Activated CD8-positive, alpha-beta T cell treated with anti-CD3 and anti-CD28 coated beads for 36 hours (primary cell): ENCODE data around the gene CSAD. TPM values are rescaled to one million over a fixed set of nuclear protein-coding genes. Genes with fewer than 3 reads are reported as not detected.

ENCODE experiments used
- ATAC-seq: fragments of 200-7000 bp; cut with Tn5 transposase; one replicate; pipeline ENCODE4 v1.10.0; 2021; ENCODE audit warnings: mild to moderate bottlenecking, moderate library complexity
- CTCF ChIA-PET: fragments of 350-600 bp; sonication (Branson Sonifier 250); formaldehyde crosslinking; loops from one replicate; lab custom pipeline; 2021; ENCODE audit warnings: antibody characterized with exemption; lab: Charles Lee
- POLR2A ChIA-PET: fragments of 350-600 bp; sonication (Branson Sonifier 250); formaldehyde crosslinking; loops from one replicate; lab custom pipeline; 2021; ENCODE audit warnings: antibody characterized with exemption; lab: Charles Lee
- DNase-seq: peaks from one replicate; pipeline ENCODE4 v3.0.0-alpha.2; 2020
- H3K27ac Mint-ChIP-seq: one replicate; pipeline ENCODE4 v1.8.0; 2021; ENCODE audit warnings: mild to moderate bottlenecking, mixed read lengths
- H3K27me3 Mint-ChIP-seq: one replicate; pipeline ENCODE4 v1.8.0; 2021; ENCODE audit warnings: mixed read lengths
- H3K36me3 Mint-ChIP-seq: one replicate; pipeline ENCODE4 v1.8.0; 2021; ENCODE audit warnings: low read depth, mixed read lengths
- H3K4me1 Mint-ChIP-seq: one replicate; pipeline ENCODE4 v1.8.0; 2021; ENCODE audit warnings: low read depth, mixed read lengths
- H3K4me3 Mint-ChIP-seq: one replicate; pipeline ENCODE4 v1.8.0; 2021; ENCODE audit warnings: mild to moderate bottlenecking, moderate library complexity, mixed read lengths
- H3K9me3 Mint-ChIP-seq: one replicate; pipeline ENCODE4 v1.8.0; 2021; ENCODE audit warnings: mixed read lengths
- intact Hi-C: fragments of 100-400 bp; cut with micrococcal nuclease; formaldehyde crosslinking; loops from one replicate; pipeline ENCODE4 v1.10.0; 2022
- total RNA-seq, 2 experiments: library from RNA; stranded (reverse); gene quantifications; one replicate each; pipeline ENCODE4 v1.2.3, GENCODE V29; 2021
- TF ChIP-seq, protein P1 (sequence below): fragments of 200-600 bp; IDR thresholded peaks from one replicate; pipeline ENCODE4 v1.8.0; 2022; ENCODE audit warnings: antibody characterized with exemption, mild to moderate bottlenecking

CSAD gene
- total RNA-seq, 2 experiments from 2014 or later, result 13.8 to 18.6 TPM

DNA sequence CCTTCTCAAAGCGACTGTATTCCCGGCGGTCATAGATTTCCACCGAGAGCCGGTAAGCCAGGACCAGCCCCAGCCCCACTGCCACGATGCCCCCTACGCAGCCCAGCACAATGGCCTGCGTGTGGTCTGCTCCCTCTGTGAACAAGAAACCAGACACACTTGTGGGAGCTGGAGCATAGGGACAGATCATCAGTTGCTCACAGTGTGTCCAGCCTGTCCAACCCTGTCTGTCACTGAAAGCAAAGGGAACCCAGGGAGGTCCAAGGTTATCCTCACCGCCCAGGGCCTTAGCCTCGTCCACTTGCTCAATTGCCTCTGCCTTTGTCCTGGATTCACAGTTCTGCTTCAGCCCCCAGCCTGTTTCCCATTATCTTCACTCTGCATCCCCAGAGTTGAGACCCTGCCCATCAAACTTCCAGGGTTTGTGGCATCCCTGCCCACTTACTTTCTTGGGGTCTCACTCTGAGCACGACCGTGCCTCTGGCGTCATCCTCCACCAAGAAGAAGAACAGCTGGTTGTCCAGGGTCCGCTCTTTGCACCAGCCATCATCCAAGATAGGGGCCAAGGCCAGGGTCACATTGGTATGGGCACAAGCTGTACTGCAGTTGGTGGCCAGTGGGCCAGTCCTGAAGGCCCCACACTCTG is 11.3 kb upstream of the CSAD start:
- H3K4me1 Mint-ChIP-seq, result peaks cover 17% of the 10 kb centered on the region
- ChIA-PET CTCF (interaction anchor here (1.8 to 17.7 kb wide), 2 partner anchors 22 to 32 kb away, joined by 6 to 199 read pairs; no protein-coding TSS in a partner anchor), POLR2A (interaction anchor here (1.3 to 5.2 kb wide), 3 partner anchors 10 to 76 kb away, joined by 5 to 40 read pairs (median 12); partner anchors contain the start of genes CSAD, ESPL1 and ZNF740)
- TF ChIP-seq, protein P1, sequence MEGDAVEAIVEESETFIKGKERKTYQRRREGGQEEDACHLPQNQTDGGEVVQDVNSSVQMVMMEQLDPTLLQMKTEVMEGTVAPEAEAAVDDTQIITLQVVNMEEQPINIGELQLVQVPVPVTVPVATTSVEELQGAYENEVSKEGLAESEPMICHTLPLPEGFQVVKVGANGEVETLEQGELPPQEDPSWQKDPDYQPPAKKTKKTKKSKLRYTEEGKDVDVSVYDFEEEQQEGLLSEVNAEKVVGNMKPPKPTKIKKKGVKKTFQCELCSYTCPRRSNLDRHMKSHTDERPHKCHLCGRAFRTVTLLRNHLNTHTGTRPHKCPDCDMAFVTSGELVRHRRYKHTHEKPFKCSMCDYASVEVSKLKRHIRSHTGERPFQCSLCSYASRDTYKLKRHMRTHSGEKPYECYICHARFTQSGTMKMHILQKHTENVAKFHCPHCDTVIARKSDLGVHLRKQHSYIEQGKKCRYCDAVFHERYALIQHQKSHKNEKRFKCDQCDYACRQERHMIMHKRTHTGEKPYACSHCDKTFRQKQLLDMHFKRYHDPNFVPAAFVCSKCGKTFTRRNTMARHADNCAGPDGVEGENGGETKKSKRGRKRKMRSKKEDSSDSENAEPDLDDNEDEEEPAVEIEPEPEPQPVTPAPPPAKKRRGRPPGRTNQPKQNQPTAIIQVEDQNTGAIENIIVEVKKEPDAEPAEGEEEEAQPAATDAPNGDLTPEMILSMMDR, result no peak
- H3K9me3 Mint-ChIP-seq, result no peaks in the 10 kb centered on the region
- H3K4me3 Mint-ChIP-seq, result no peak overlapping the region
- intact Hi-C loops, result no loop called here
- DNase-seq (no peak), ATAC-seq (no peak)
- H3K27me3 Mint-ChIP-seq, result no peaks in the 10 kb centered on the region
- peaks cover 49% of the 10 kb centered on the region for H3K36me3 Mint-ChIP-seq
- H3K27ac Mint-ChIP-seq, result peak overlapping the region; percentile 34

DNA sequence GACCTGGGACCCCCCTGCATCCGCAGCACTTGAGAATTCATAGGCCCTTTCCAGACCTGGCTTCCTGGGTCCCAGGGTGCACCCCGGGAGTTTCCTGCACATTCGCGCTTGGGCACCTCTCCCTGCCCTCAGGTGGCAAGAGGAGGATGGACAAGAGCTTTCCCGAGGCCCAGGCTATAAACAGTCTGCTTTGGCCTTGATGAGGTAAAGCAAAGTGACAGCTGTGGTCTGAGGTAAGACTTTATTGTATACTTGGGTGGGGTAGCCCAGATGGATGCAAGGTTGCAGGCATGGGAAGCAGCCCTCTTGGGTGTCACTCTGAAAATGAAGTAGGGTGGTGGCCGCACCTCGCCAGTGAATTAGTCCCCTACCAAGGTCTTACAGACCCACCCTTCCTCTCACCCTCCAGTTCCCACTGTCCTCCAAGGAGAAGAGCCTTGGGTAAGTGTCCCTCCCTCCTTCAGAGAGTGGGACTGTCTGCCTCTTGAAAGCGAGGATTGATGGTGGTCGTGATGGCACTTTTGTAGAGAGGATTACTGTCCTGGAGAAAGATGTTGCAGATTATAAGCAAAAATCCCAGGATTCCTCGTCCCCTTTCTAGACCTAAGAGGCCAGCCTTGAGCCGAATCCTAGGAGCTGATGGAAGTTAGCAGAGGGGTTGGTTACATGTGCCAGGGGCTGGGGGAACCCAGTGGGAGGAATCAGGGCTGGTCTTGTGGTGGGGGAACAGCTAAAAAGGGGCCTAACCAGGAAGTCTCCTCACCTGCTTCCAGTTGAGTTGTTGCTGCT is 10.6 kb upstream of the CSAD start:
- H3K4me3 Mint-ChIP-seq, result no peak overlapping the region
- no peaks in the 10 kb centered on the region for H3K9me3 Mint-ChIP-seq
- intact Hi-C loops, result no loop called here
- TF ChIP-seq, protein P1, result no peak
- ChIA-PET POLR2A (interaction anchor here (1.0 to 5.2 kb wide), 5 partner anchors 10 to 77 kb away, joined by 3 to 40 read pairs (median 4); partner anchors contain the start of genes CSAD, ESPL1 and ZNF740), CTCF (interaction anchor here (1.0 to 17.7 kb wide), 9 partner anchors 9 to 125 kb away, joined by 3 to 199 read pairs (median 6); partner anchors contain the start of genes CSAD and ZNF740)
- DNase-seq (no peak), ATAC-seq (no peak)
- H3K4me1 Mint-ChIP-seq, result peaks cover 13% of the 10 kb centered on the region
- H3K36me3 Mint-ChIP-seq, result peaks cover 49% of the 10 kb centered on the region
- no peaks in the 10 kb centered on the region for H3K27me3 Mint-ChIP-seq
- no peak overlapping the region for H3K27ac Mint-ChIP-seq

DNA sequence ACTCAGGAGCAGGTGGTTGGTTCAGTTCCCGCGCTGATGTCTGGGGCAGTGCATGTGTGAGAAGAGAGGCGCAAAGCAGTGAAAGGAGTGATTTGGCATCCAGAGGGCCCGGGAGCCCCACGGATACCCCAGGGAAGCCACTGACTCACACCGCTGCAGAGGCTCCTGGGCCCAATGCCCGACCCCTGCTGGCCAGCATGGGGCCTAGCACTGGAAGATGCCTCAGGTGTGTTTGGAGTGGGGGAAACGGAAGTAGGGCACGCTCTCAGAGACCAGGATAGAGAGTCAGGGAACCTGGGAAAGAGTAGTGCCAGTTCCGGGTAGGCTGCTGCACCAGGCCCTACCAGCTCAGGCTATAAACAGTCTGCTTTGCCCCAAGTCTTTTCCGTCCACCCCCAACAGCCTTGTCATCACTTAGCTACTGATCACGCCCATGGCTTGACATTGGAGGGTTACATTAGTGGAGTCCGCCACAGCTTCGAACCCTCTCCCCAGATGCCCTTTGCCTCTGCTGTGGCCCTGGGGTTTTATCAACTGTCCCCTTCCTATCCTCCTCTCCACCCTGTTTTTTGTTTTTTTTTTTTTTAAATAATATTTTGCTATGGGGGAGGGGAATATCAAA is 9.5 kb upstream of the CSAD start:
- H3K36me3 Mint-ChIP-seq, result peaks cover 50% of the 10 kb centered on the region
- H3K27ac Mint-ChIP-seq, result peak overlapping the region; percentile 77
- peak; percentile 67 for DNase-seq
- H3K27me3 Mint-ChIP-seq, result no peaks in the 10 kb centered on the region
- TF ChIP-seq, protein P1, result peak; percentile 77
- H3K4me1 Mint-ChIP-seq, result peaks cover 17% of the 10 kb centered on the region
- ChIA-PET POLR2A (interaction anchor here (1.0 to 5.2 kb wide), 8 partner anchors 9 to 78 kb away, joined by 3 to 40 read pairs (median 4); partner anchors contain the start of genes CSAD, ESPL1 and ZNF740), CTCF (interaction anchor here (0.7 to 17.7 kb wide), 17 partner anchors 8 to 152 kb away, joined by 3 to 199 read pairs (median 3); partner anchors contain the start of genes AAAS, CSAD, ESPL1 and ZNF740)
- no peak overlapping the region for H3K4me3 Mint-ChIP-seq
- ATAC-seq, result peak; percentile 94
- H3K9me3 Mint-ChIP-seq, result no peaks in the 10 kb centered on the region
- intact Hi-C loops, result no loop called here

DNA sequence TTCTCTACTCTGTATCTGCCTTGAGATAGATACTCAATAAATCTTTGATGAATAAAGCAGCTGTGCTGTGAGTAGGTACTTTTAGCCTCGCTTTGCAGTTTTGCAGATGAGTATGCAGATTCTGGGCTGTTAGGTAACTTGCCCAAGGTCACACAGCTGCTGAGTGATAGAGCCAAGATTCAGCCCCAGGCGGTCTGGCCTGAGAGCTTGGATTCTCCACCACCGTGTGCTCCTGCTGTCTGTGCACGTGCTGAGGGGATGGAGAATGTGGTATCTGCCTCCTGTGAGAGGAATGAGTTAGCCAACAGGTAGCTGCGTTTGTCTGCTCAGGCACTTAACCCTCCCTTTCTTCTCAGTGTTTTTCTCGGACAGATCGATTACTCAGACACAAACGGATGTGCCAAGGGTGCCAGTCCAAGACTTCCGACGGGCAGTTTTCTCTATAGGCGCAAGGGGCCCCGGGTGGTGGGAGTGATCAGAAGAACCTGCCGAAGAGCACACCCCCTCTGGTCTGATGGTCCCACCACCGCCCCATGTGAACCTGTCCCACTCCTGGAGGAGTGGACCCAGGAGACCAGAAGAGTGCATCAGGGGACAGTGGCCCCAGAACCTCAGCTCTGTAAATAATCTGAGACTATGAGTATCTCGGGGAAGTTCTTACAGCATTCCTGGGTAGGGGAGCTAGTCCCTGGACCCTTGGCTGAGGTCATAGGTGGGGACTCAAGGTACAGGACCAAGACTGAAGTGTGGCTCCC is 6.6 kb upstream of the CSAD start:
- H3K9me3 Mint-ChIP-seq, result no peaks in the 10 kb centered on the region
- no peak for DNase-seq
- peaks cover 43% of the 10 kb centered on the region for H3K4me1 Mint-ChIP-seq
- H3K36me3 Mint-ChIP-seq, result peaks cover 61% of the 10 kb centered on the region
- intact Hi-C loops, result no loop called here
- H3K27ac Mint-ChIP-seq, result peak overlapping the region; percentile 9
- TF ChIP-seq, protein P1, result no peak
- ChIA-PET CTCF (interaction anchor here (1.2 to 17.7 kb wide), 9 partner anchors 8 to 121 kb away, joined by 3 to 199 read pairs (median 6); partner anchors contain the start of gene SPRYD3), POLR2A (interaction anchor here (1.1 to 4.3 kb wide), 8 partner anchors 9 to 80 kb away, joined by 3 to 23 read pairs (median 6); no protein-coding TSS in a partner anchor)
- ATAC-seq, result no peak
- H3K27me3 Mint-ChIP-seq, result no peaks in the 10 kb centered on the region
- no peak overlapping the region for H3K4me3 Mint-ChIP-seq
